Dermis blood vessel endothelial cell (primary cell): ENCODE results near the gene ATOH8. TPM values are rescaled to one million over a fixed set of nuclear protein-coding genes. Genes with fewer than 3 reads are reported as not detected.

ENCODE experiments used
- DNase-seq: peaks from one replicate; pipeline ENCODE4 v3.0.0; 2010
- total RNA-seq: library from RNA; depleted of rRNA; stranded (reverse); fragments of >200 nt; gene quantifications from 2 replicates; pipeline ENCODE4 v1.2.3, GENCODE V29; 2014

Gene ATOH8
- total RNA-seq, 1 donor from 2014 or later: 58.4 TPM

GRCh38 chr2:85736456-85737355, 17.1 kb upstream of the ATOH8 start:
- no peak for DNase-seq

- DNase-seq: peak; percentile 42
These were observed 16.3 kb upstream of the ATOH8 start for GRCh38 chr2:85737481-85737880.

- DNase-seq: no peak
These were observed 15.8 kb upstream of the ATOH8 start for GRCh38 chr2:85737961-85738360.

GRCh38 chr2:85740193-85740592, 13.6 kb upstream of the ATOH8 start:
- DNase-seq: no peak

- DNase-seq: no peak
These were observed 12.5 kb upstream of the ATOH8 start for GRCh38 chr2:85741211-85741832.

GRCh38 chr2:85741833-85742455, 11.8 kb upstream of the ATOH8 start:
- DNase-seq: peak; percentile 71

GRCh38 chr2:85743304-85743978, 10.3 kb upstream of the ATOH8 start:
- DNase-seq: peak; percentile 52

- DNase-seq: no peak
These were observed 9.7 kb upstream of the ATOH8 start for GRCh38 chr2:85744055-85744454.

- DNase-seq: no peak
These were observed 8.8 kb upstream of the ATOH8 start for GRCh38 chr2:85744741-85745601.

GRCh38 chr2:85745619-85746018, 8.2 kb upstream of the ATOH8 start:
- DNase-seq: no peak

GRCh38 chr2:85746321-85747004, 7.3 kb upstream of the ATOH8 start:
- DNase-seq: no peak

- no peak for DNase-seq
These were observed 6.3 kb upstream of the ATOH8 start for GRCh38 chr2:85747441-85747840.

GRCh38 chr2:85748039-85748734, 5.6 kb upstream of the ATOH8 start:
- no peak for DNase-seq

- no peak for DNase-seq
These were observed 4.6 kb upstream of the ATOH8 start for GRCh38 chr2:85748985-85749875.

GRCh38 chr2:85750587-85751575, 2.9 kb upstream of the ATOH8 start:
- peak; percentile 85 for DNase-seq

GRCh38 chr2:85751627-85752026, 2.2 kb upstream of the ATOH8 start:
- no peak for DNase-seq

- DNase-seq: no peak
These were observed 711 bp upstream of the ATOH8 start for GRCh38 chr2:85753035-85753524.
